NCI-H187 treated with DMSO at 0.1 percent for 48 hours (cell line): ENCODE measurements around the gene CLMP.
A peak's percentile ranks its signal among the peaks of the same experiment; 100 is the strongest.
"Not testable (repeated sequence)": the region's sequence is repeated elsewhere in the genome, so short reads cannot be mapped to it uniquely, and the experiment has no call there.

Experiments
- DNase-seq: peaks from one replicate; lab custom pipeline; 2025; lab: John Stamatoyannopoulos, UW

The CLMP gene

GRCh38 chr11:123135863-123136446, 59.1 kb downstream of the CLMP start:
- no peak for DNase-seq

- no peak for DNase-seq
Observed at GRCh38 chr11:123132881-123133280, 62.2 kb downstream of the CLMP start.

- DNase-seq = not testable (repeated sequence)
Observed at GRCh38 chr11:123132034-123132766, 62.8 kb downstream of the CLMP start.

- DNase-seq = no peak
Observed at GRCh38 chr11:123129920-123130319, 65.1 kb downstream of the CLMP start.

- no peak for DNase-seq
Observed at GRCh38 chr11:123125169-123125568, 69.9 kb downstream of the CLMP start.

- DNase-seq = no peak
Observed at GRCh38 chr11:123122852-123123251, 72.2 kb downstream of the CLMP start.

- no peak for DNase-seq
Observed at GRCh38 chr11:123122341-123122740, 72.7 kb downstream of the CLMP start.

GRCh38 chr11:123116486-123116885, 78.6 kb downstream of the CLMP start:
- DNase-seq = no peak

GRCh38 chr11:123111465-123111864, 83.6 kb downstream of the CLMP start:
- peak; percentile 3 for DNase-seq

- DNase-seq = no peak
Observed at GRCh38 chr11:123110397-123110796, 84.7 kb downstream of the CLMP start.

- DNase-seq = no peak
Observed at GRCh38 chr11:123107945-123108495, 87.0 kb downstream of the CLMP start.

- no peak for DNase-seq
Observed at GRCh38 chr11:123104697-123105096, 90.4 kb downstream of the CLMP start.

- no peak for DNase-seq
Observed at GRCh38 chr11:123103326-123103980, 91.6 kb downstream of the CLMP start.

- no peak for DNase-seq
Observed at GRCh38 chr11:123100379-123101085, 94.5 kb downstream of the CLMP start.

GRCh38 chr11:123098990-123099389, 96.1 kb downstream of the CLMP start:
- DNase-seq = no peak

- DNase-seq = no peak
Observed at GRCh38 chr11:123093739-123094138, 101.3 kb downstream of the CLMP start.

GRCh38 chr11:123091506-123091905, 103.5 kb downstream of the CLMP start:
- DNase-seq = no peak

GRCh38 chr11:123090168-123090567, 104.9 kb downstream of the CLMP start:
- DNase-seq = not testable (repeated sequence)

- DNase-seq = not testable (repeated sequence)
Observed at GRCh38 chr11:123088896-123089295, 106.2 kb downstream of the CLMP start.

- not testable (repeated sequence) for DNase-seq
Observed at GRCh38 chr11:123087657-123088056, 107.4 kb downstream of the CLMP start.

GRCh38 chr11:123086305-123086704, 108.7 kb downstream of the CLMP start:
- no peak for DNase-seq

- DNase-seq = no peak
Observed at GRCh38 chr11:123085497-123085896, 109.6 kb downstream of the CLMP start.
